Left cardiac atrium (tissue), 4 donors: ENCODE measurements around the gene LIF. TPM values are rescaled to one million over a fixed set of nuclear protein-coding genes. Genes with fewer than 3 reads are reported as not detected.
A peak's percentile ranks its signal among the peaks of the same experiment; 100 is the strongest.

Experiments used
- ATAC-seq, 2 donors: fragments of 200-7000 bp; cut with Tn5 transposase; one replicate each; pipeline ENCODE4 v1.9.1; 2020; ENCODE audit warnings: mild to moderate bottlenecking in 2 of 2, moderate library complexity in 2 of 2
- DNase-seq: peaks from one replicate; pipeline ENCODE4 v3.0.0-alpha.2; 2020
- intact Hi-C, 2 donors: fragments of 100-400 bp; cut with DNase I; formaldehyde crosslinking; loops; one replicate each; pipeline versions ENCODE4 v1.14.1 to v1.15.1; 2022 to 2023
- long read RNA-seq: library from polyadenylated mRNA; unstranded; transcript quantifications from one replicate; pipeline ENCODE4 v2.0.0, GENCODE V29; 2021
- total RNA-seq, 2 donors: library from RNA; stranded (reverse); fragmentation: NEBNext Ultra II Directional; extraction: Animal tissue kit (Norgen Biotek cat#: 25700); gene quantifications; one replicate each; pipeline ENCODE4 v1.2.1, GENCODE V29; 2021
- donor health status: DM: no; HTN: yes; CAD: no.
- donor health status: DM: no; HTN: yes; CAD: no; lungs with severe emphysema.
- donor health status: DM: yes; HTN: yes; CAD: no.
- donor health status: Dilated cardiomyopathy.

The LIF gene
- total RNA-seq = 1 to 10 TPM in 1 of 2 donors, under 1 TPM in 1; 0.94 to 7.0 TPM
- long read RNA-seq, partial matches to known transcripts = 0 of 2 reads
- long read RNA-seq, other reads (novel, unspliced or antisense) = 2 of 2 reads

GRCh38 chr22:30245985-30246813, at the start of gene LIF:
Gene LIF, minus strand, starts transcription at chr22:30246759. Its CDS starts 64 bp downstream, at chr22:30246695.
- no peak for DNase-seq
- ATAC-seq = peak; percentile 4 to 32
- intact Hi-C loops = loop anchor here in 1 of 2 donors (2.0 kb wide), 1 partner anchor 37 kb away; no protein-coding TSS in a partner anchor

- no peak for DNase-seq
- intact Hi-C loops = no loop called here
- ATAC-seq = no peak
Observed at GRCh38 chr22:30296324-30296723, 49.8 kb upstream of the LIF start.

GRCh38 chr22:30295576-30295975, 49.0 kb upstream of the LIF start:
- ATAC-seq (no peak), DNase-seq (no peak)
- intact Hi-C loops = no loop called here

GRCh38 chr22:30294830-30295229, 48.3 kb upstream of the LIF start:
- no peak for ATAC-seq
- intact Hi-C loops = loop anchor here in 1 of 2 donors (5.0 kb wide), 1 partner anchor 32 kb away; the partner anchor contains the start of gene TBC1D10A
- DNase-seq = no peak

GRCh38 chr22:30294066-30294465, 47.5 kb upstream of the LIF start:
- ATAC-seq (no peak), DNase-seq (no peak)
- intact Hi-C loops = loop anchor here in 1 of 2 donors (5.0 kb wide), 1 partner anchor 33 kb away; the partner anchor contains the start of gene TBC1D10A

GRCh38 chr22:30293026-30293425, 46.5 kb upstream of the LIF start:
- ATAC-seq (no peak), DNase-seq (no peak)
- intact Hi-C loops = loop anchor here in 1 of 2 donors (5.0 kb wide), 1 partner anchor 34 kb away; the partner anchor contains the start of gene TBC1D10A

- intact Hi-C loops = loop anchor here in 1 of 2 donors (5.0 kb wide), 1 partner anchor 35 kb away; the partner anchor contains the start of gene TBC1D10A
- no peak for ATAC-seq
- DNase-seq = no peak
Observed at GRCh38 chr22:30292069-30292970, 45.8 kb upstream of the LIF start.

- intact Hi-C loops = loop anchor here in 1 of 2 donors (5.0 kb wide), 1 partner anchor 36 kb away; the partner anchor contains the start of gene TBC1D10A
- ATAC-seq (peak; percentile 20 to 32), DNase-seq (peak; percentile 91)
Observed at GRCh38 chr22:30291058-30291892, 44.7 kb upstream of the LIF start.

GRCh38 chr22:30290342-30291057, 43.9 kb upstream of the LIF start:
- DNase-seq (peak; percentile 50), ATAC-seq (peak; percentile 3 to 6)
- intact Hi-C loops = loop anchor here in 1 of 2 donors (5.0 kb wide), 1 partner anchor 37 kb away; the partner anchor contains the start of gene TBC1D10A

GRCh38 chr22:30289980-30290313, 43.4 kb upstream of the LIF start:
- intact Hi-C loops = loop anchor here (5.0 kb wide), 2 partner anchors 37 to 97 kb away; partner anchors contain the start of genes RNF215 (in 1 of the 2) and TBC1D10A (in 1 of the 2)
- ATAC-seq (peak; percentile 4), DNase-seq (no peak)

GRCh38 chr22:30289141-30289979, 42.8 kb upstream of the LIF start, which contains the start of gene CASTOR1:
Gene CASTOR1, minus strand, starts transcription at chr22:30289505. Its CDS starts 8 bp downstream, at chr22:30289497.
- DNase-seq (peak; percentile 99), ATAC-seq (peak; percentile 89 to 91)
- intact Hi-C loops = loop anchor here in 1 of 2 donors (5.0 kb wide), 1 partner anchor 98 kb away; the partner anchor contains the start of gene RNF215

- ATAC-seq (no peak), DNase-seq (no peak)
- intact Hi-C loops = loop anchor here in 1 of 2 donors (5.0 kb wide), 1 partner anchor 99 kb away; the partner anchor contains the start of gene RNF215
Observed at GRCh38 chr22:30288419-30289140, 42.0 kb upstream of the LIF start.

- ATAC-seq (peak; percentile 66 to 67), DNase-seq (peak; percentile 89)
- intact Hi-C loops = loop anchor here (1.0 to 5.0 kb wide), 2 partner anchors 99 kb away; partner anchors contain the start of gene RNF215 (in 2 of the 2)
Observed at GRCh38 chr22:30287648-30288418, 41.3 kb upstream of the LIF start.

- DNase-seq (peak; percentile 77), ATAC-seq (no peak)
- intact Hi-C loops = loop anchor here (1.0 to 5.0 kb wide), 2 partner anchors 100 kb away; partner anchors contain the start of gene RNF215 (in 2 of the 2)
Observed at GRCh38 chr22:30286813-30287647, 40.5 kb upstream of the LIF start.
